HS-27A (cell line): ENCODE results near the gene THBS1.
A peak's percentile ranks its signal among the peaks of the same experiment; 100 is the strongest.

Experiments
- DNase-seq: peaks from one replicate; pipeline ENCODE4 v3.0.0-alpha.2; 2012; ENCODE audit warnings: low read depth, missing footprints

THBS1 gene

DNA sequence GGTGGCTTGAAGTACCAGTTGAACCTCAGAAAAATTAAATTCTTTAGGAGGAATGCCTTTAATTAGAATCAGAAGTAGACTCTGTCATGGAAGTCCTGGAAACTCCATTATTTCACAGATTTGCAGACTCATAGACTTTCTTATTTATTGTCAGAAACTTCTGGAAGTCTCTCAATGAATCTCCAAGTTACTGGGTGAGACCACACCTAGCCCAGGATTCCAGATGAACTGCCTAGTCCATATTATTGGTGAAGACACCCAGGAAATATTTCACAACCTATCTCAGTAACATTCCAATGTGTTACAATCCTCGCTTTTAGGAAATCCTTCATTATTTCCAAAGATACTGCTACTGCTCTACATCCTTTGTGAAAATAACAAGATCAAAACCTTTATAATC lies 6.5 kb upstream of the THBS1 start:
- DNase-seq = no peak

- DNase-seq = no peak
Observed at GRCh38 chr15:39575180-39575579, 5.7 kb upstream of the THBS1 start.

DNA sequence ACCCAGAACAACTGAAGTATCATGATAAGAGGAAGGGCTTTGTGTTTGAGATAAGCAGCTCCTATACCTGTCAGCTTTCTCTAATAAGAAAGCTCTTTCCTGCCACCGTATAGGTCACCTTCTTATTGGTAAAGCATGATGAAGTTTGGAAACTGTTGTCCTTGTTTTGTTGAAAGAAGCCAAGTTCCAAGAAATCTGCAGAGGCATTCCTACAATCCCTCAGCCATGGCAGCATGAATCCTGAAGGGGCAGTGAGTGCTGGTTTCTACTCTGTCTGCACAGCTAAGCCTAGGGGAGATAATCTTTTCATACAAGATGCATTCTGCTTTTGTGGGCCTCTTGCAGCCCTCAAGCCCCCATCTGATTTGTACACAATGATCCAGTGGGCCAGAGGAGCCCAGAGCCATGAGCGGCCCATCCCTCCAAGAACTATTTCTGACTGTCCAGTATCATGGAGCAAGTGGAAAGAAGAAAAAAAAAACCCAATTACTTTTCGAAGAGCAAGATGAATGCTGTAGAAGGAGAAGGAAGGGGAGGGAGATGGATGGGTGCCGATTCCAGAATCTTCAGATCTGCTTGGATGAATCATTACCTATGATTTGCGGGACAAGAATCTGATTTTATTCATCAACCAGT lies 1.9 kb upstream of the THBS1 start:
- DNase-seq = no peak

DNA sequence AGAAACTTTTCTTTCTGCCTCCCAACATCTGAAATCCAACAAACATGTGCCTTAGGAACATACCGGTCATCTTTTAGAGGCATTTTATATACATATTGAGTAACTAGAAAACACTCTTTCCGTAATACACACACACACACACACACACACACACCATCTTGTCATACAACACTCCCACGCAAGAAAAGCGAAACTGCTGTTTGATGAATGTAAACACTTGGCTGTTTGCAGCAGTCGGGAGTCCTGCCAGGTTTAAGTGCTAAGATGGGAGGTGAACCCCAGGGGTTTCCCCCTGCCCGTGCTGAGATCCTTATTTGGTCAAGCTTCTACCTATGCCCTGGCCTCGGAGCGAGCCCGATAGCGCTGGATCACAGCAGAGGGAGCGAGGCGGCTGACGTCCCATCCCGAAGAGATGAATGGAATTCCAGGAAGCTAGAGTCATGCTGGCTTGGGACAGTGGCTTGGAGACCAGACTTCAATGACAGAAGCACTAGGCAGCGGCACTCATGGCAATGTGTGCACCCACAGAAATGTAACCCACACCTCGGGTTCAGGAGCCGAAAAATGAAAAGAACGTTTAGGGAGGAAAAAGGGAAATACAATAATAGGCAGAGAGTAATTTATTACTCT lies 1.3 kb upstream of the THBS1 start:
- peak; percentile 91 for DNase-seq

DNA sequence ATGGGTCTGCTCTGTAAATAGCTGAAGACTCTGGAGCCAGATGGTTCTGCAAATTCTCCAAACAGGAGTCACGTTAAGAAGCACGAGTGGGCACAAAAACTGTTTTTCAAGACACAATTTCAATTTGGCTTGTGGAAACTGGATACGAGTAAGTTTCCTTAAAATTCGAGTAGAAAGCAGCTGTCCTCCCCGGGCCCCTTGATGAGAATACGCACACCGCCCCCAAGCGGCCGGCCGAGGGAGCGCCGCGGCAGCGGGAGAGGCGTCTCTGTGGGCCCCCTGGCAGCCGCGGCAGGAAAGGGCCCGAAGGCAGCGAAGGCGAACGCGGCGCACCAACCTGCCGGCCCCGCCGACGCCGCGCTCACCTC lies 778 bp upstream of the THBS1 start:
- DNase-seq = peak; percentile 92

DNA sequence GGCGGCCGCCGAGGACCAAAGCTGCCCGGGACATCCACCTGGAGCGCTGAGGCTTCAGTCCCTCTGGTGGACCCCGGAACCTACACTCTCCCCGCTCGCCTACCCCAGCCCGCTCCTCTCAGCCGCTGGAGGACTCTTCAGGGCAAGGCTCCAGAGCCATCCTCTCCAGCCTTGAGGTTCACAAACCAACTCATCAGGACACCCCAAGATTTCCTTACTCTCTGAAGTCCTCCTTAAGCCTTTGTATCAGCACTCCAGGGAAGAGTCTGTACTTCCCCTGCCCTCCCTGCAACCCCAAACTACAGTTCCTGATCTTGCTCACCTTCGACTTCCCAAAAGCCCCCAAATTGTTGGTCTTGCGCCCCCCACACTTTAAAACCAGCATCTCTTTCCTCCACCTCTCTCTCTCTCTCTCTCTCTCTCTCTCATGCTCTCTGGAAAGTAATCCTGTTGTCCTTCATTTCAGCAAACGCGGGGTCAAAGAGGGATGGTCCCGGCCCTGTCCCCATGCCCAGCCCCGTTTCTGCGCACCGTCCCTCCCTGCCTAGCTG lies 438 bp downstream of the THBS1 start:
- no peak for DNase-seq

DNA sequence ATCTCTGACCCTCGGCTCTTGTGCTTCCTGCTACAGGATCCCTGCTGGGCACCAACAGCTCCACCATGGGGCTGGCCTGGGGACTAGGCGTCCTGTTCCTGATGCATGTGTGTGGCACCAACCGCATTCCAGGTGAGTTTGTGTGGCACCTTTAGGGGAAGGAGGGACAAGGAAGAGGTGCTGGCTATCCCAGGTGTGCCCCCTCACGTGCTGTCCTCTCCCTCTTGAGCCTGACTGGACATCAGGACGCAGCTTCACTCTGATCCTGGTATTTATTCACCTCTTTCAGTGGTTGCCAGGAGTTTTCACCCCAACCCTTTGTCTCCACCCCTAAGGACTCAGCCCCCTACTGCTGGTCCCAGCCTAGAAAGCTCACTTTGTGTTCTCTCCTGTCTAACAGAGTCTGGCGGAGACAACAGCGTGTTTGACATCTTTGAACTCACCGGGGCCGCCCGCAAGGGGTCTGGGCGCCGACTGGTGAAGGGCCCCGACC lies 960 bp downstream of the THBS1 start:
- DNase-seq = no peak

GRCh38 chr15:39582286-39582976 lies 1.6 kb downstream of the THBS1 start:
- DNase-seq = no peak

GRCh38 chr15:39582977-39583595 lies 2.2 kb downstream of the THBS1 start:
- no peak for DNase-seq

GRCh38 chr15:39583596-39584265 lies 2.9 kb downstream of the THBS1 start:
- no peak for DNase-seq

- DNase-seq = no peak
Observed at GRCh38 chr15:39584266-39584659, 3.4 kb downstream of the THBS1 start.

DNA sequence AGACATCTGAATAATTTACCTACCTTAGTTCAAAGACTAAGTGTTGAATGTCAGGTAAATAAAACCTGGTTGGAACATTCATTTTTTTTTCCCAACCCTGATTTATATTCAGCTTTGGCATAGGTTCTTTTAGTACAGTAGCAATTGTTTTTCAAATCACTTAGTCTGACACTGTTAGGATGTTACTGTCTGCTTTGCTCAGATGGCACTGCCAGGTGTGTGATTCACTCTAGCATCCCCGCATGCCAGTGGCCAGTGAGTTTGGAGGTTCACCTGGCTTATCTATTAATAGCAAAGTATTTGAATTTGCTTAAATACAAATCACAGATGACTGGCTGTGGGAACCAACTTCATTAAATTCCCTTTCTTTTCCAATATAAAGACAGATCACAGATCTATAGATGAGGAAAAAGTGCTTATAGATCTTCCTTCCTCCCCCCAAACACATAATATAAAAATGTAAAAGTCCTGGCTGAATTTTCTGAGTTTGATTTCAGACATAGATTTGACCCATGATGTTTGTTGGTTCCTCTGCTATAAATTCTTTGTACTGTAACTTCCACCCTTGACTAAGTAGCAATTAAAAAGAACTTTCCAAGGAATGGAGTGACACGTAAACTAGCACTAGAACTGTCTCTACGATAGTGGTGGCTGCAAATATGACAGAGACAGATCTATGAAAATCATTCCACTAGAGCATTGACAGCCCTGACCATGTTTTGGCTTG lies 3.9 kb downstream of the THBS1 start:
- DNase-seq = no peak

GRCh38 chr15:39585389-39585841 lies 4.5 kb downstream of the THBS1 start:
- no peak for DNase-seq

- DNase-seq = no peak
Observed at GRCh38 chr15:39585871-39586301, 5.0 kb downstream of the THBS1 start.

- DNase-seq = no peak
Observed at GRCh38 chr15:39586387-39587095, 5.7 kb downstream of the THBS1 start.

DNA sequence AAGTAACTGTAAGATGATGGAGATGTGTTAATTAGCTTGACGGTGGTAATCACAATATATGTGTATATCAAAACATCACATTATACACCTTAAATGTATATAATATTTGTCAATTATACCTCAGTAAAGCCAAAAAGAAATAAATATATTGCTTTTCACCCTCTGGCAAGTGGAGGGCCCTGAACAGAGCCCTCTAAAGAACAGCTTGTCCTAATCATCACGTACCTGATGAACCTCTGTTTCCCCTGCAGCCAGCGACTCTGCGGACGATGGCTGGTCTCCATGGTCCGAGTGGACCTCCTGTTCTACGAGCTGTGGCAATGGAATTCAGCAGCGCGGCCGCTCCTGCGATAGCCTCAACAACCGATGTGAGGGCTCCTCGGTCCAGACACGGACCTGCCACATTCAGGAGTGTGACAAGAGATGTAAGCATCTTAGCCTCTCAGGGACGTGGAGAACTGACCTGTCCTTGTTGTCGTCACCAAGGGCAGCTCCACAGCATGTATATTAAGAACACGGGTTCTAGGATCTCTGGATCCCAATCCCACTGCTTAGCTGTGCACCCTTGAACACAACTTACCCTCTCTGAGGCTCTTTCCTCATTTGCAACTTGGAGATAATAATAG lies 6.3 kb downstream of the THBS1 start:
- no peak for DNase-seq

- no peak for DNase-seq
Observed at GRCh38 chr15:39587731-39588530, 7.1 kb downstream of the THBS1 start.

DNA sequence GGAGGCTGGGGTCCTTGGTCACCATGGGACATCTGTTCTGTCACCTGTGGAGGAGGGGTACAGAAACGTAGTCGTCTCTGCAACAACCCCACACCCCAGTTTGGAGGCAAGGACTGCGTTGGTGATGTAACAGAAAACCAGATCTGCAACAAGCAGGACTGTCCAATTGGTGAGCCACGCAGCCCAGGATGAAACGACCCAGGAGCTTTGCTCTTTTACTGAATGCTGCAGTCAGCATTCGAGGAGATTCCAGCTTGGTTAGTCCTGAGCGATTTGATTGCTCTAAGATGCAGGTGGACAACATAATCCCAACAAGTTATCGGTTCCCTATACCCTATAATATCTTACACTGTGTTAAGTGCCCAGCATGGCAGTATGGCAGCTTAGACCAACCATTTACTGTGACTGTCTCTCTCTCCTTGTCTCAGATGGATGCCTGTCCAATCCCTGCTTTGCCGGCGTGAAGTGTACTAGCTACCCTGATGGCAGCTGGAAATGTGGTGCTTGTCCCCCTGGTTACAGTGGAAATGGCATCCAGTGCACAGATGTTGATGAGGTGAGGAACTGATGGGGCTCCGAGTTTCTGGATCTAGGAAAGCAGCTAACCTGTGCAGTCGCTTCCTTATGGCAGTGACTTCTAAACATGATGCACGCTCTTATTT lies 7.8 kb downstream of the THBS1 start:
- DNase-seq = no peak
